ES-I3 (cell line): ENCODE results near the gene TNP1.

Source experiments
- H3K36me3 ChIP-seq: 2 replicates; pipeline ENCODE4 v1.6.1; 2013; ENCODE audit warnings: mild to moderate bottlenecking, low read length, control low read depth, moderate library complexity; ENCODE audit not compliant: insufficient read depth
- H3K4me1 ChIP-seq: 2 replicates; pipeline ENCODE4 v1.6.1; 2013; ENCODE audit warnings: mild to moderate bottlenecking, control low read depth, low read length; ENCODE audit not compliant: insufficient read depth
- H3K9ac ChIP-seq: 2 replicates; pipeline ENCODE4 v1.6.1; 2013; ENCODE audit warnings: low read depth, mild to moderate bottlenecking, low read length, moderate library complexity
- H3K9me3 ChIP-seq: 2 replicates; pipeline ENCODE4 v1.6.1; 2013; ENCODE audit warnings: mild to moderate bottlenecking, low read length, moderate library complexity; ENCODE audit not compliant: control insufficient read depth, insufficient read depth

The TNP1 gene

GRCh38 chr2:216884347-216884746 is 24.5 kb upstream of the TNP1 start:
- H3K36me3 ChIP-seq: no peaks in the 10 kb centered on the region
- H3K4me1 ChIP-seq: peaks cover 9% of the 10 kb centered on the region; the same call in 1 of the 2 replicates
- no peak overlapping the region for H3K9ac ChIP-seq
- H3K9me3 ChIP-seq: no peaks in the 10 kb centered on the region

DNA sequence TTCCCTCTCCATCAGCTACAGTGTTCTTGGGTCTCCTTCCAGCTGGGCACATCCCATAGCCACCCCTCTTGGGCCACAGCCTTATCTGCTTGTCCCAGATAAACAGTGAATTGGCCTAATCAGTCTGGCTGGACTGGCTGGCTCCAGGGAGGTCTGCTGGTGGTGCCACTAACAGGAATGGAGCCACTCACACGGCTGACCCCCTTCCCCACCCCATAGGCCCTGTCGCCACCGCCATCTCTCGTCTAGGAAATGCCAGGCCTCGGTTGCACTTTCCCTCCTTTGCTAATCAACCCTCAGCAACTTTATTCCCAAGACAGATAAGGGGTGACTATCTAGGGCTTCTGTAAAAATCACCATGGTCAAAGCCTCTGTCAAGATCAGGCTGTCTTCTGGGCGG is 23.0 kb upstream of the TNP1 start:
- Histone ChIP-seq H3K4me1 (no peaks in the 10 kb centered on the region), H3K9me3 (no peaks in the 10 kb centered on the region), H3K9ac (no peak overlapping the region), H3K36me3 (no peaks in the 10 kb centered on the region)

- Histone ChIP-seq H3K36me3 (no peaks in the 10 kb centered on the region), H3K9me3 (no peaks in the 10 kb centered on the region), H3K9ac (no peak overlapping the region), H3K4me1 (no peaks in the 10 kb centered on the region)
These were observed 21.5 kb upstream of the TNP1 start for GRCh38 chr2:216881411-216881810.

- Histone ChIP-seq H3K4me1 (no peaks in the 10 kb centered on the region), H3K36me3 (no peaks in the 10 kb centered on the region), H3K9ac (no peak overlapping the region), H3K9me3 (no peaks in the 10 kb centered on the region)
These were observed 20.8 kb upstream of the TNP1 start for GRCh38 chr2:216880509-216881184.

DNA sequence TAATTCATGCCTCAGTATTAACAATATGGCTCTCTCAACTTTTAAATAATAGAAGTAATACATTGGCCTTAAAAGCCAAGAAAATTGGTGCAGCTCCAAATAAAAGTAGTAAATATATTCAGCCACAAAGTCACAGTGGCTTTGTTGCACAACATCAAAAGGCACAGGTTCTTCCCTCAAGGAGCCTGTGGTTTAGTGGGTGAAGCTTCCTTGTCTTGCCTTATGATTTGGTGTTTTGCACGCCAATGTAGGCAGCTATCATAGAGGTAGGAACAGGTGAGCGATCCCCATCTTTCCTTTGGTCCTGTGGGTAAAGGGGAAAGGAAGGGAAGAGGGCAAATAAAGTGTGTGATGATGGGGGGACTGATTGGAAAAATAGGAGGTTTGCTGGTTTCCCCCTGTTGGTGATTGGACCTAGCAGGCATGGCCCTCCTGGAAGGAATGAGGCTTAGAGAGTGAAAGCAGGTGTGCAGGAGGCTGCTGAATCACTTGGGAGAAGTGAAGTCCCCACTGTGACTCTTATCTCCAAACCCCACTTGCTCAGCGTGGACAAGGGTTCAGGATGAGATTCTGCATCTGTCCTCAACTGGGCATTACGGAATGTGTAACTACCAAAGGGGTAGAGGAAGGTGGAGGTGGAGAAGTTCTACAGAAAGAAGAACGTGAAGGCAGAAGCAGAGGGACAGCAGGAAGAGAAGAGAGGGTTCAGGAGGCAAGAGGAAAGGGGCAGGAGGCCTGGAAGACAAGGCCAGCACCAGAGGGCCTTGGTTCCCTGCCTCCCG is 20.1 kb upstream of the TNP1 start:
- Histone ChIP-seq H3K9me3 (no peaks in the 10 kb centered on the region), H3K9ac (no peak overlapping the region), H3K36me3 (no peaks in the 10 kb centered on the region), H3K4me1 (no peaks in the 10 kb centered on the region)

DNA sequence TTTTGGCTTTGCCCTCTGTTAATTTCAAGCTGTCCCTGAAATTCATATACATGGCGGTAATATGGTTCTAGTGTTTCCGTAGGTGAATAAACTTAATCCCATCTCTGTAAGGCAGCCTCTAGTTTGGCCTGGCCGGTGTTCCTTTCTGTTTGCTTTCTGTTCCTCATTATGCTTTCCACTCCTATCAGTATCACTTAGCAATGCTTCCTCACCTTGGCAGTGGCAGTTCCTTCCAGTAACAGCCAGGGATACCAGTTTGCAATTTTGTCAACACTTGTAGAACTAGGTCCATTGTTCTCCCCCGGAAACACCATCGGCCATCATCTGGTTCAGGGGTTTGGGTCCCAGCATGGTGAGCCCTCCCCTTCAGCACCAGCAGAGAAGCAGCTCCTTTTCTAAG is 18.2 kb upstream of the TNP1 start:
- Histone ChIP-seq H3K36me3 (no peaks in the 10 kb centered on the region), H3K9me3 (no peaks in the 10 kb centered on the region), H3K9ac (no peak overlapping the region), H3K4me1 (no peaks in the 10 kb centered on the region)

- H3K36me3 ChIP-seq: no peaks in the 10 kb centered on the region
- no peaks in the 10 kb centered on the region for H3K4me1 ChIP-seq
These were observed 17.2 kb upstream of the TNP1 start for GRCh38 chr2:216877085-216877484.

GRCh38 chr2:216875862-216876261 is 16.0 kb upstream of the TNP1 start:
- H3K9me3 ChIP-seq: no peaks in the 10 kb centered on the region
- H3K36me3 ChIP-seq: no peaks in the 10 kb centered on the region
- H3K4me1 ChIP-seq: no peaks in the 10 kb centered on the region
- no peak overlapping the region for H3K9ac ChIP-seq

More at GRCh38 chr2:216877085-216877484, 17.2 kb upstream of the TNP1 start:
- Histone ChIP-seq H3K9me3 (no peaks in the 10 kb centered on the region), H3K9ac (no peak overlapping the region)

DNA sequence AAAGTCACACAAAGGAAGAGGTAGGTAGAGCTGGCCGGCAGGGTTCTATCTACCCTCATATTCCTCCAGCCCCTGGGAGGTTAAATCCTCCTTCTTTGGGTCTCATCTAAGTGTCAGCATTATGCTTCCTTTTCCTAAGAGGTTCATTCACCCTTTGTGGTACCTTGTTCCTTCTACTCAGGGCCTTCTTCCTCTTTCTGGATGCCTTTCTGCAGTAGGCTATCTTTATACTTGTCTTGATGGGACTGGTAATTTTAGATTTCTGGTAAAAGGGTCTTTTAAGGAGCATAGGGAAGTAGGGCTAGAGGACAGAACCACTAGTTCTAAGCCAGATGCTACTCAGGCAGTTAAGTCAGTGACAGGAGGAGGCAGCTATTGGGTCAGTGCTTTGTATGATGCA is 13.7 kb upstream of the TNP1 start:
- H3K9ac ChIP-seq: no peak overlapping the region
- no peaks in the 10 kb centered on the region for H3K9me3 ChIP-seq
- H3K36me3 ChIP-seq: no peaks in the 10 kb centered on the region
- no peaks in the 10 kb centered on the region for H3K4me1 ChIP-seq

GRCh38 chr2:216872624-216873023 is 12.8 kb upstream of the TNP1 start:
- H3K36me3 ChIP-seq: no peaks in the 10 kb centered on the region
- H3K4me1 ChIP-seq: no peaks in the 10 kb centered on the region
- H3K9me3 ChIP-seq: no peaks in the 10 kb centered on the region
- no peak overlapping the region for H3K9ac ChIP-seq

GRCh38 chr2:216872040-216872439 is 12.2 kb upstream of the TNP1 start:
- Histone ChIP-seq H3K4me1 (no peaks in the 10 kb centered on the region), H3K36me3 (no peaks in the 10 kb centered on the region), H3K9me3 (no peaks in the 10 kb centered on the region; the same call in 1 of the 2 replicates), H3K9ac (no peak overlapping the region)

DNA sequence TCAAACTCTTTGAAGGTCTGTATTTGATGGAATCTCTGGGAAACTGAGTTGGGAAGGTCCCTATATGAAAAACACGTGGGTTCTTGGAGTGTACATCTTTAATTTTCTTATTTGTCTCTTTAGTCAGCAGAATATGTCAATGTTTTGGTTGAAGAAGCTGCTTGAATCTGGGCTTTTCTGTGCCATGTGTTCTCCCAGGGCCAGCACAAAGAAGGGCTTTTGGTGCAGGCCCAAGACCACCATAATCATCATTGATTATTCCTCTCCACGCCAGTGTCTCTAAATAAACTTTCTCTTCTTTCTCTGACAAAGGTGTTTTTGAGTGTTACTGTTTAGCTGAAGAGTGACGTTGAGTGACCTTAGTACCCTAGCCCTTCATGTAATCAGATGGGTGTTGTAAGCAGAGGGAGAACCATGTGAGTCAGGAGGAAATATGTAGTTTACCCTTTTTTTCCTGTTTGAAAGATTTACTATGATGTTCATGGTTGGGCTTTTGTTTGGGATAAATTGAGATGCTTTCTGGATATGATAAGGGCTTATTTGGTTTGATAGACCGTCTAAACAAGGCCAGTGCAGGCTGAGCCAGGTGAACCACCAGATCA is 11.6 kb upstream of the TNP1 start:
- no peak overlapping the region for H3K9ac ChIP-seq
- H3K4me1 ChIP-seq: no peaks in the 10 kb centered on the region
- no peaks in the 10 kb centered on the region for H3K36me3 ChIP-seq
- no peaks in the 10 kb centered on the region; the same call in 1 of the 2 replicates for H3K9me3 ChIP-seq

DNA sequence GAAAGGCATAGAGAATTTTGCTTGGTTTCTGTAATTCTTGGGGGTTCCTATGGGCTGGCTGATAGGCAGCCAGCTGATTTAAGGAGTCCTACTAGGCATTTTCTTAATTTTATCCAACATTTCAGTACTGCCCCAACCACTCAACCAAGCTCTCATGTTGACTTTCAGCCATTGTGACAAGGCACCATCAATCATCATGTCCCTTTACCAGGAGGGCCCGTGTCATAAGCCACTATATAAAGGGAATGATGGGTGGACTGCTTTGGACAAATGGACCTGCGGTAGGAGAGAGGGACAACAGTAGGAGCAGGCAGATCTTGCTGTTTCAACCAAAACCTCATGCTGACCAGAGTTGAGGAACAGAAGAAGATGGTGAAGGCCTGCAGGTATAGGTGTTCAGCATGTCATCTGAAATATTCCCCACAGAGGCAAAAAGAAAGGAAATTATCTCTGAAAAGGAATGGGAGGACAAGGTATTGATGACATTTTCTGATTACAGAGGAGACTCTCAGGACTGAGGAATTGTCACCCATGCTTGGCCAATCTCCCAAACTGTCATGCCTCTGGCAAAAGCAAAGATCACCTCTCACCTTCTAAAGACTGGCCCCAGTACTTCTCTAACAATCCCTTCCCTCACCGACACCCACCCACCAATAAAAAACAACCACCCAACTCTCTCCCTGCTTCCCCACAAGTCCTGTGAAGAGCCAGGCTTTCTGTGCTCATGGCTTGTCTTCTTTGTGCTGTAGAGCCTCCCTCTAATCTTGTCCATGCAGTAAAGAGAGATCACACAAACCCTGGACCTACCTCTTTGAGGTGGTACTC is 10.9 kb upstream of the TNP1 start:
- no peaks in the 10 kb centered on the region for H3K36me3 ChIP-seq
- H3K9ac ChIP-seq: no peak overlapping the region

GRCh38 chr2:216866515-216867095 is 6.7 kb upstream of the TNP1 start:
- no peak overlapping the region for H3K9ac ChIP-seq
- H3K4me1 ChIP-seq: no peaks in the 10 kb centered on the region
- H3K36me3 ChIP-seq: no peaks in the 10 kb centered on the region
- H3K9me3 ChIP-seq: peaks cover 6% of the 10 kb centered on the region; the same call in 1 of the 2 replicates

More for the DNA sequence above, 10.9 kb upstream of the TNP1 start:
- H3K4me1 ChIP-seq: no peaks in the 10 kb centered on the region
- H3K9me3 ChIP-seq: peaks cover 5% of the 10 kb centered on the region; the same call in 1 of the 2 replicates
